ENCODE measurements around the gene TTBK2. TPM values are rescaled to one million over a fixed set of nuclear protein-coding genes. Genes with fewer than 3 reads are reported as not detected.

The TTBK2 gene
- polyA plus RNA-seq, 3 donors = 3.7 to 9.0 (median 5.7) TPM

GRCh38 chr15:42692997-42693396 is 227.6 kb downstream of the TTBK2 start:
- Histone ChIP-seq H3K27me3 (ENCODE audit: control insufficient read depth in 2 of 2, insufficient read depth in 2 of 2, low read length in 2 of 2) (no peaks in the 10 kb centered on the region), H3K27ac (ENCODE audit: low read depth in 1 of 2, low read length in 2 of 2) (no peak overlapping the region), H3K79me2 (ENCODE audit: insufficient read depth, low read length) (no peaks in the 10 kb centered on the region), H4K20me1 (ENCODE audit: insufficient read depth, low read length) (no peaks in the 10 kb centered on the region), H3K4me3 (replicated peaks in 1 of 3; ENCODE audit: low read depth in 2 of 3, low read length in 3 of 3) (no peak overlapping the region), H3K9me3 (replicated peaks in 1 of 2; ENCODE audit: control insufficient read depth in 1 of 2, insufficient read depth in 1 of 2, low read length in 2 of 2) (no peaks in the 10 kb centered on the region), H3K4me2 (replicated peaks; ENCODE audit: extremely low read depth, low read length, poor library complexity, severe bottlenecking) (no peak overlapping the region), H2AFZ (ENCODE audit: insufficient read depth, low read depth, low read length, poor library complexity, severe bottlenecking) (no peak overlapping the region), H3K9ac (ENCODE audit: insufficient read depth, low read length, poor library complexity, severe bottlenecking) (no peak overlapping the region), H3K4me1 (ENCODE audit: control insufficient read depth in 1 of 2, insufficient read depth in 2 of 2, low read length in 2 of 2) (no peaks in the 10 kb centered on the region), H3K36me3 (replicated peaks in 1 of 2; ENCODE audit: control insufficient read depth in 1 of 2, insufficient read depth in 2 of 2, low read length in 2 of 2) (no peaks in the 10 kb centered on the region)
- no peaks in the 10 kb centered on the region for H3K36me3 Mint-ChIP-seq
- no peaks in the 10 kb centered on the region for H3K4me1 Mint-ChIP-seq
- 91% methylated on average over 4 of the region's 4 CpGs for WGBS (ENCODE audit: insufficient coverage)
- intact Hi-C loops (cut with micrococcal nuclease) = no loop called here
- no peak for DNase-seq
- no peaks in the 10 kb centered on the region for H3K9me3 Mint-ChIP-seq
- peak overlapping the region in 1 of 7 donors; percentile 54 for H3K27ac Mint-ChIP-seq
- H3K27me3 Mint-ChIP-seq (ENCODE audit: low read depth in 3 of 3) = peaks cover 0 to 3% (median 0%) of the 10 kb centered on the region in 3 donors
- H3K4me3 Mint-ChIP-seq = no peak overlapping the region
- no peak for TF ChIP-seq CTCF (IDR thresholded peaks at IDR 0.05)

GRCh38 chr15:42692536-42692935 is 228.0 kb downstream of the TTBK2 start:
- Mint-ChIP-seq H3K27me3 (ENCODE audit: low read depth in 3 of 3) (peaks cover 0 to 3% (median 0%) of the 10 kb centered on the region in 3 donors), H3K27ac (no peak overlapping the region)
- no peak overlapping the region for H3K27ac ChIP-seq (ENCODE audit: low read depth in 1 of 2, low read length in 2 of 2)

More at GRCh38 chr15:42692536-42692935, 228.0 kb downstream of the TTBK2 start:
- Histone ChIP-seq H3K79me2 (ENCODE audit: insufficient read depth, low read length) (no peaks in the 10 kb centered on the region), H3K9ac (ENCODE audit: insufficient read depth, low read length, poor library complexity, severe bottlenecking) (no peak overlapping the region), H2AFZ (ENCODE audit: insufficient read depth, low read depth, low read length, poor library complexity, severe bottlenecking) (no peak overlapping the region), H4K20me1 (ENCODE audit: insufficient read depth, low read length) (no peaks in the 10 kb centered on the region), H3K9me3 (replicated peaks in 1 of 2; ENCODE audit: control insufficient read depth in 1 of 2, insufficient read depth in 1 of 2, low read length in 2 of 2) (no peaks in the 10 kb centered on the region), H3K4me1 (ENCODE audit: control insufficient read depth in 1 of 2, insufficient read depth in 2 of 2, low read length in 2 of 2) (no peaks in the 10 kb centered on the region), H3K36me3 (replicated peaks in 1 of 2; ENCODE audit: control insufficient read depth in 1 of 2, insufficient read depth in 2 of 2, low read length in 2 of 2) (no peaks in the 10 kb centered on the region), H3K4me2 (replicated peaks; ENCODE audit: extremely low read depth, low read length, poor library complexity, severe bottlenecking) (no peak overlapping the region), H3K4me3 (replicated peaks in 1 of 3; ENCODE audit: low read depth in 2 of 3, low read length in 3 of 3) (no peak overlapping the region), H3K27me3 (ENCODE audit: control insufficient read depth in 2 of 2, insufficient read depth in 2 of 2, low read length in 2 of 2) (no peaks in the 10 kb centered on the region)
- intact Hi-C loops (cut with micrococcal nuclease) = no loop called here
- no CpG with 5 or more reads among the region's 1 CpG for WGBS (ENCODE audit: insufficient coverage)
- no peak overlapping the region for H3K4me3 Mint-ChIP-seq
- H3K4me1 Mint-ChIP-seq = no peaks in the 10 kb centered on the region
- no peak for DNase-seq
- no peaks in the 10 kb centered on the region for H3K9me3 Mint-ChIP-seq
- H3K36me3 Mint-ChIP-seq = no peaks in the 10 kb centered on the region
- TF ChIP-seq CTCF (IDR thresholded peaks at IDR 0.05) = no peak
